Effector memory CD8-positive, alpha-beta T cell (primary cell): ENCODE results near the gene ITGB1.

Experiments used
- ATAC-seq: fragments of 150-1000 bp; cut with Tn5 transposase; replicated peaks from 2 replicates; pipeline ENCODE4 v1.10.0; 2021; ENCODE audit warnings: mild to moderate bottlenecking, moderate library complexity
- DNase-seq, 3 experiments: peaks; one replicate each; pipeline ENCODE4 v3.0.0; 2021
- H3K27ac Mint-ChIP-seq, 2 donors: one replicate each; pipeline ENCODE4 v1.8.0; 2022; ENCODE audit warnings: mild to moderate bottlenecking in 2 of 2, mixed read lengths in 2 of 2, moderate library complexity in 2 of 2
- H3K27me3 Mint-ChIP-seq, 2 donors: one replicate each; pipeline ENCODE4 v1.8.0; 2022; ENCODE audit warnings: mixed read lengths in 2 of 2
- H3K36me3 Mint-ChIP-seq: one replicate; pipeline ENCODE4 v1.8.0; 2022; ENCODE audit warnings: mild to moderate bottlenecking, moderate library complexity, mixed read lengths; ENCODE audit not compliant: insufficient read depth
- H3K4me1 Mint-ChIP-seq, 2 donors: one replicate each; pipeline ENCODE4 v1.8.0; 2022; ENCODE audit warnings: low read depth in 2 of 2, mixed read lengths in 2 of 2
- H3K4me3 Mint-ChIP-seq, 2 donors: one replicate each; pipeline ENCODE4 v1.8.0; 2022; ENCODE audit warnings: mild to moderate bottlenecking in 2 of 2, mixed read lengths in 2 of 2, moderate library complexity in 2 of 2
- H3K9me3 Mint-ChIP-seq, 2 donors: one replicate each; pipeline ENCODE4 v1.8.0; 2022; ENCODE audit warnings: mixed read lengths in 2 of 2

The ITGB1 gene

DNA sequence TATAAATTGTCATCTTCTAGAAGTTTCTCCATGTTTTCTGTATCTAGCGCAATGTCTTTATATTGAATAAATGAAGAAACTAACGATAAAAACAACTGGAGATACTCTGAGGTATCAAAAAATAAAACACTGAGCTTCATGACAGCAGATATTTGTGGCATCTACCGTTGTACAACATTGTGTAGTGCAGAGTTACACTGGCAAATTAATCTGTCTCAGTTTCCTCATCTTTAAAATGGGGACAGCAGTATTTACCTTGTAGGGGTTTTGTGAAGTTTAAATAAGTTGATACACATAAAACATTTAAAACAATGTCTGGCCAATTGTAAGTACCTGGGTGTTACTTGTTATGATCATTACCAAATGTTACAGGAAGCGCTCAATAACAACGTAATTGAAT is 10.4 kb downstream of the ITGB1 start:
- peaks cover 53 to 70% of the 10 kb centered on the region in 2 donors for H3K4me1 Mint-ChIP-seq
- DNase-seq: no peak
- H3K4me3 Mint-ChIP-seq: peak overlapping the region; percentile 45 to 62
- H3K9me3 Mint-ChIP-seq: no peaks in the 10 kb centered on the region
- H3K27me3 Mint-ChIP-seq: no peaks in the 10 kb centered on the region
- H3K36me3 Mint-ChIP-seq: peaks cover 19% of the 10 kb centered on the region
- H3K27ac Mint-ChIP-seq: peak overlapping the region; percentile 61 to 77
- no peak for ATAC-seq

DNA sequence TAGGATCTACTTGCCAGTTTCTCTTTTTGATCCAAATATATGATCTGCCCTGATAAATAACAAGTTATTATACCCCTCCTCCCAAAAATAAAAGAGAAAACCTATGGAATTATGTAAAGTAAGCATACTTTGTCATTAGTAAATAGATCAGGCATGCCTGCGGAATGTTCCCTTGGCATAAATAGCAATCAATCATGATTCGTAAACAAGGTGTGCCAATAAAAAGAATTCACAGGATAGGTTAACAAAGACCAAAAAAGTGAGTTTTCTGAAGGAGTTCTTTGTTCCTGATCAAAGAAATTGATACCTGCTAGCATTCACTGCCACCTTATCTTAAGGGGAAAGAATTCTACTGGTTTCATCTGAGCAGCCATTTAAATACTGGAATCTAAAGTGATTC is 11.9 kb downstream of the ITGB1 start:
- Mint-ChIP-seq H3K4me1 (peaks cover 56 to 65% of the 10 kb centered on the region in 2 donors), H3K27ac (peak overlapping the region in 1 of 2 donors; percentile 77), H3K9me3 (no peaks in the 10 kb centered on the region), H3K4me3 (peak overlapping the region in 1 of 2 donors; percentile 12), H3K27me3 (no peaks in the 10 kb centered on the region), H3K36me3 (peaks cover 19% of the 10 kb centered on the region)
- DNase-seq (no peak), ATAC-seq (no peak)

DNA sequence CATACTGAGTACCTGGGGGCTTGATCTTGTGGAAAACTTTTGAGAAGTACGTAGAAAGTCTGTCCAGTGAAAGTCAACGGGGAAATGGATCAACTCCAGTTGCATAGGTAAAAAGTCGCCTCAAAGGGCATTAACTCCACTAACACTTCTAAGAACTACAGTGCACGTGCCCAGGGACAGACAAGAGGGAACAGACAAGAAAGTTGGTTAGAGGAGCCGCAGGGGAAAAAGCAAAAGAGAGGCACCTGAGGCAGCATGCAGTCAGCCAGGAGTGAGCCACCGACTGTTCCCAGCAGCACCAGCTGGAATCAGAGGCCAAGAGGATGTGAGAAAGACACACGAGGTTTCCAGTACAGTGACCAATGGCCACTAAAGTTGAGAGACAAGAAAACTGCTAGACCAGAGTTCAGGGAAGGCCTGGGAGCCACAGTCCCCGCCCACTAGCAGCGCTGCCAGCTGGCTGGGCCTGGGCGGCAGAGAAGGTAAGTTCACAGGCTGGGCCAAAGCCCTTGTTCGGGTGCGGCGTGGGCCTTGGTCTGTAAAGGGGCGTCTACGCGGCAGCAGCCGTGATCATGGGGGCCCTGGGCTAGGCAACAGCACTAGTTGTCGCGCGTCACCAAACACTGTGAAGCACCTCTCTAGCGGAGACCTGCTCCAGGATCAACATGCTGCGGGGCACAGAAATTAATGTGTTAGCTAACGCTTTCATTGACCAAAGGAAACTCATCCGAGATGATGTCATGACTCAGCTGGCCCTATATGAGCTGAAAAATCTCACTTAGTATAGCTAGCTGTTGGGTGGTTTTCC is 14.0 kb downstream of the ITGB1 start:
- H3K4me1 Mint-ChIP-seq: peaks cover 55 to 63% of the 10 kb centered on the region in 2 donors
- H3K36me3 Mint-ChIP-seq: peaks cover 23% of the 10 kb centered on the region
- peak; percentile 41 for ATAC-seq
- peak overlapping the region; percentile 37 to 56 for H3K4me3 Mint-ChIP-seq
- no peak for DNase-seq
- no peaks in the 10 kb centered on the region for H3K27me3 Mint-ChIP-seq
- H3K27ac Mint-ChIP-seq: peak overlapping the region; percentile 4 to 92
- no peaks in the 10 kb centered on the region for H3K9me3 Mint-ChIP-seq

DNA sequence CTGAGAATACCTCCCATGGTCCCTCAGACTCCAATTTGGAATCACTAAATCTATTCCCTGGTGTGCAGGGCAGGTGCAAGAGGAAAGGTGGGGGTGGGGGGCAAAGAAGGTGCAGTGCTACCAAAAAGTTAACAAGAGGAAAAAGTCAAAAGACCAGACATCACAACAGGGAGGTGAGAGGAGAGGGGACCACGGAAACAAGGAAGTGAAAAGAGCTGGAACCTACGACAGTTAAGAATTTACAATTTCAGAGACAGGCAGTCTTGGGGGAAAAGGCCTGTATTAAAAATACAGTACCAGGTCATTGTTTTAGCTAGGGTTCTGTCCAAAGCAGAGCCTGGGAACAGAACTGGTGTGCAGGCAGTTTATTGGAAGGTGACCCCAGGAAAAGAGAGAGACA is 14.6 kb downstream of the ITGB1 start:
- peaks cover 56 to 63% of the 10 kb centered on the region in 2 donors for H3K4me1 Mint-ChIP-seq
- H3K4me3 Mint-ChIP-seq: peak overlapping the region; percentile 37 to 56
- peak overlapping the region in 1 of 2 donors; percentile 92 for H3K27ac Mint-ChIP-seq

DNA sequence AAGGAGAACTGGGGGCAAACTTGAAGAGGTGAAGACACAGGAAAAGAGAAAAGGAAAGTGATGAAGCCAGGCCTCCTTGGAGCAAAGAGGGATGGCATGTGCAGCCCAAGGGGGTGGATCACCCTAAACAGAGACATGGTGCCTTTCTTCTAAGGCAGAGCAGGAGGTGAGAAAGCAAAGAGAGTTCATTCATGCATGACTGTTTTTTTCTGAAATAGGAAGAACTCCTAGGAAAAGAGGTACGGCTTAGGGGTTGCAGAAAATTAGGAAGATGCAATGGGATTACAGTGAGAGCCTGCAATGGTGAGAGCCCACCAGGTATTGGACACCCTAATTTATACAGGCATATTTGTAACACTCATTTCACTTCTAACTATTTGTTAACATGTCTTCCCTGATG is 15.9 kb downstream of the ITGB1 start:
- Mint-ChIP-seq H3K27ac (peak overlapping the region in 1 of 2 donors; percentile 28), H3K36me3 (peaks cover 16% of the 10 kb centered on the region), H3K27me3 (no peaks in the 10 kb centered on the region), H3K4me3 (peak overlapping the region; percentile 5 to 7), H3K4me1 (peaks cover 56 to 58% of the 10 kb centered on the region in 2 donors), H3K9me3 (no peaks in the 10 kb centered on the region)
- DNase-seq (no peak), ATAC-seq (no peak)

More for the DNA sequence above, 14.6 kb downstream of the ITGB1 start:
- H3K27me3 Mint-ChIP-seq: no peaks in the 10 kb centered on the region
- DNase-seq: no peak
- ATAC-seq: no peak
- peaks cover 23% of the 10 kb centered on the region for H3K36me3 Mint-ChIP-seq
- no peaks in the 10 kb centered on the region for H3K9me3 Mint-ChIP-seq

DNA sequence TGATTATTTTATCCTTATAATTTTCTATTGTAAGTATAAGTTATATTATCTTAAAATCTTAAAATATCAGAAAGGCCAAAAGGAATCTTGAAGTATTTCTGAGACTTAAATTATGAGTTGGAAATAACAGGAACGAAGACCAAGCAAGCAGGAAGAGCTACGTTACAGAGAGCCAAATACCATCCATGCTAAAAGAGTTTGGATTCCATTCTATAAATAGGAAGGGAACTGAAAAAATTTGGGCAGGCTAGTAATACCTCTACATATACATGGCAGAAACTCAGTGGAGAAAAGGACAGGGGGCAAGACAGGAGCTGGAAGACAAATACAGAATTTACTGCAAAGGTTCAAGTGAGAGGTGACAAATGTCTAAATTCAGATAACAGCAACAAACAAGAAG is 16.7 kb downstream of the ITGB1 start:
- H3K36me3 Mint-ChIP-seq: peaks cover 18% of the 10 kb centered on the region
- H3K9me3 Mint-ChIP-seq: no peaks in the 10 kb centered on the region
- H3K4me3 Mint-ChIP-seq: peak overlapping the region in 1 of 2 donors; percentile 5
- H3K4me1 Mint-ChIP-seq: peaks cover 55 to 61% of the 10 kb centered on the region in 2 donors
- ATAC-seq: no peak
- H3K27me3 Mint-ChIP-seq: no peaks in the 10 kb centered on the region
- peak overlapping the region in 1 of 2 donors; percentile 28 for H3K27ac Mint-ChIP-seq
- no peak for DNase-seq

DNA sequence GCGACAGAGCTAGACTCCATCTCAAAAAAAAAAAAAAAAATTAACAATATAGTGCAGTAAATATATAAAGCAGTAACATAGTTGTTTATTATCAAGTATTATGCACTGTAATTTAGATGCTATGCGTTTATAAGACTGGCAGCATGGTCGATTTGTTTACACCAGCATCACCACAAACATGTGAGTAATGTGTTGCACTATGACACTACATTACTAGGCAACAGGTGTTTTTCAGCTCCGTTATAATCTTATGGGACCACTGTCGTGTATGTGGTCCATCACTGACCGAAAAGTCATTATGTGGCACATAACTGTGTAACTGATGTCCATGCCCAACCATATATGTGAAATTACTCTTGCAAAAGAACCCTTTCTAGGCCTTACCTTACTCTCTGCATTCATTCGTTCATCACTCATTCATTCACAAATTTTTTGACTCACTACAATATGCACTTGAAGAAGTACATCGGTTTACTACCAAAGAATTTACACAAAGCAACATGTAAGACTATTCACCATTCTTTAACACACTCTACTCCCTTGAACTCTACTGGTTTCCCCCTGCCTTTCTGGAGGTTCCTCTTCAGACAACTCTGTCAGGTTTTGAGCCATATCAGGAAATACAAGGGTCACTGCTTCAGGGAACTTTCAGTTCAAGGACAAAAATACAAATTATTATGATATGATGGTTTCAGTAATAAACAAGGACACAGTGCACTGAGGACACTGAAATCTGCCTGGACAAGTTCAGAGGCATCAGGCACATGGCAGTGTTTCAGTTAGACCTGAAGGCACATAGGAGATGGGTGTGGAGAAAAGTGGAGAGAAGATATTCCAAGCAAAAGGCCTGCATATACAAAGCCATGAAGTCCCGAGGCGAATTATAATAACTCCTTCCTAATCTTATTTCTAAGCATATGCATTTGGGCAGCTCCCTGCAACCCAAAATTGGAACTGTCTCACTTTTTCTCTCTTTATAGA is 17.4 kb downstream of the ITGB1 start:
- DNase-seq (no peak), ATAC-seq (peak; percentile 71)
- Mint-ChIP-seq H3K4me1 (peaks cover 57 to 63% of the 10 kb centered on the region in 2 donors), H3K4me3 (peak overlapping the region in 1 of 2 donors; percentile 2), H3K9me3 (no peaks in the 10 kb centered on the region), H3K27ac (peak overlapping the region; percentile 64 to 92), H3K36me3 (peaks cover 25% of the 10 kb centered on the region), H3K27me3 (no peaks in the 10 kb centered on the region)

DNA sequence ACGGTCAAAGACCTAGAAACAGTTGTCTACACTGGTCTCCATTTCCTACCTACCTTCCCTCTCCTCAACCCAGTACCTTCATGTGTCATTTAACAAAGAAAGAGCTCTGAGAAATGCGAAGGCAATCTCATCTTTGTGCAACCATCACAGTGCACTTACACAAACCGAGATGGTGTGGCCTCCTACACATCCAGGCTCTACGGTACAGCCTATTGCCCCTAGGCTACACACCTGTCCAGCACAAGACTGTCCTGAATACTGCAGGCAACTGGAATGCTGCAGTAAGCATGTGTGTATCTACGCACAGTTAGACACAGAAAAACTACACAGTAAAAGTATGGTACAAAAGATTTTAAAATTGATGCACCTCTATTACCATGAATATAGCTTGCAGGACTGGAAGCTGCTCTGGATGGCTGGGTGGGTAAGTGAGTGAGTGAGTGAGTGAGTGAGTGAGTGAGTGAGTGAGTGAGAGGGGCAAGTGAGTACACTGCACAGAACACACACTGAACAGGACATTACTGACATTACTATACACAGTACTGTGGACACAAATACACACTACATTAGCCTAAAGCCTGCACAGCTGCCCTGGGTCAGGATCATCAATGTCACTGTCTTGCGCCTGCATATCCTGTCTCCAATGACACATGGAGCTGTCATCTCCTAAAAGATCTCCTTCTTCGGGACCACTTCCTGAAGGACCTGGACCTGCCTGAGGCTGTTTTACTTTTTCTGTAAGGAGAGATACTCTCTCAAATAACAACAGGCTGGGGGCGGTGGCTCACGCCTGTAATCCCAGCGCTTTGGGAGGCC is 18.5 kb downstream of the ITGB1 start:
- Mint-ChIP-seq H3K4me3 (peak overlapping the region in 1 of 2 donors; percentile 76), H3K4me1 (peaks cover 59 to 73% of the 10 kb centered on the region in 2 donors), H3K27ac (peak overlapping the region; percentile 73 to 92), H3K27me3 (no peaks in the 10 kb centered on the region), H3K9me3 (no peaks in the 10 kb centered on the region), H3K36me3 (peaks cover 35% of the 10 kb centered on the region)
- DNase-seq (no peak), ATAC-seq (no peak)

DNA sequence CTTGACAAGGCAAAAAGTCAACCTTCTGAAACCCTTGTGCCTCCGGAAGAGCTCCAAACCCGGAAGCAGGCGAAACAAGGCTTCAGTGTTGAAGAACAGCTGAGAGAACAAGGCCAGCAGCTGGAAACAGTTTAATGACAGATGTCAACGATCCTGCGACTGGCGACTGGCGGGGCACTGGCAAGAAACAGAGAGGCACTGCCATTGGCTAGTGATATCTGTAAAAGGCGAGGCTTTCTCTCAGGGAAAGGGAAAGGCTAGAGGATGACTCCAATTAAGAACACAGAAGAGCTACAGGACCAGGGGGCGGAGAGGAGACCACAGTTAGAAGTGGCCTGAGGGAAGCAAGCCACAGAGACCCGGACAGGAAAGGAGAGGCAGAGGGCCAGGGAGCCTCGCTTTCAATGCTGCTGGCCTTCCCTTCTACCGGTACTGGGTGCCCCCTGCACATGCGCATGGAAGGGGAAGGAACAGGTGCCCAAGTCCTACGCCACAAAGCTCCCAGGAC is 19.4 kb downstream of the ITGB1 start:
- ATAC-seq: no peak
- peak overlapping the region; percentile 73 to 92 for H3K27ac Mint-ChIP-seq

DNA sequence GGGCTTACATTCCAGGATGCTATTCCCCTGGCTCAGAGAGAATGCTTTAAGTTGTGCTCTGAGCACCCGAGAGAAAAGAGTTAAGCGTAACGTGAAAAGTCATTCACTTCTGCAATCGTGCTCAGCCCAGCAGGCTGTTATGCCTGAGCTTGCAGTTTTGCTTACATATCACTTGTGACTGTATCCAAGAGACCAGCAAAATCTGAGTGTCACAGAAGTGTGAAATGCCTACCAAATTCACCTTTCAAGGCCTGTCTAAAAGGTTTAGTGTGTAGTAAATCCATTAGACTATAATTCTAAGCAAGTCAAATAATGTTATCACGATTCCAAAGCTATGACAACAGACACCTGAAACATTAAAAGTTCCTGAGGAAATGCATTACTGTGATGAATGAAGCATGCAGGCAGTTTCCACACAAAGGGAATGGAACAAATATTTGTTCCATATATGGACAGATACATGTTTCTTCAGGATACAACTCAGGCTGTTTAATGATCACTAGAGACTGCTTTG is 20.1 kb downstream of the ITGB1 start:
- ATAC-seq (peak; percentile 49), DNase-seq (no peak)
- H3K4me1 Mint-ChIP-seq: peaks cover 51 to 68% of the 10 kb centered on the region in 2 donors
- H3K36me3 Mint-ChIP-seq: peaks cover 43% of the 10 kb centered on the region
- no peaks in the 10 kb centered on the region for H3K9me3 Mint-ChIP-seq
- H3K27me3 Mint-ChIP-seq: no peaks in the 10 kb centered on the region
- peak overlapping the region; percentile 73 to 92 for H3K27ac Mint-ChIP-seq
- H3K4me3 Mint-ChIP-seq: peak overlapping the region; percentile 31 to 76

More for the DNA sequence above, 19.4 kb downstream of the ITGB1 start:
- no peaks in the 10 kb centered on the region for H3K27me3 Mint-ChIP-seq
- H3K36me3 Mint-ChIP-seq: peaks cover 40% of the 10 kb centered on the region
- peak overlapping the region; percentile 31 to 76 for H3K4me3 Mint-ChIP-seq
- no peaks in the 10 kb centered on the region for H3K9me3 Mint-ChIP-seq
- H3K4me1 Mint-ChIP-seq: peaks cover 54 to 68% of the 10 kb centered on the region in 2 donors
- no peak for DNase-seq

DNA sequence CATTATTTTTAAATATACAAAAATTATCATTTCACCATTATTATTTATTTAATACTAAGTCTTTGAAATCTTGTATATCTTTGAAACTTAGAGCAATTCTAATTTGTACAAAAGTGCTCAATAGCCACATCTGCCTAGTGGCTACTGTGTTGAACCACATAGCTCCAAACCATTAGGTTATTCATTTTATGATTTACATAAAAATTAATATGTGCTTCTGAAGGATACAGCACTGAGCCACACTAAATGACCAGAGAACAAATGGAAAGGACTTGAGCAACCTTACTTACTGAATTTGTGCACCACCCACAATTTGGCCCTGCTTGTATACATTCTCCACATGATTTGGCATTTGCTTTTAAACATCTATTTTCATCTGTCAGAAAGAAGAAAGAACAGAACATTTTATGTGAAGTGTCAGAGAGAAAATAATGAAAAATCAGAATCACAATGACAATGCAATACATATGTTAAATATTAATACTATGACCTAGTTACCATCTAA is 25.8 kb downstream of the ITGB1 start:
- Mint-ChIP-seq H3K4me3 (no peak overlapping the region), H3K36me3 (peaks cover 78% of the 10 kb centered on the region), H3K9me3 (no peaks in the 10 kb centered on the region), H3K27ac (peak overlapping the region in 1 of 2 donors; percentile 84), H3K4me1 (peaks cover 36 to 49% of the 10 kb centered on the region in 2 donors), H3K27me3 (no peaks in the 10 kb centered on the region)
- no peak for DNase-seq
- no peak for ATAC-seq

DNA sequence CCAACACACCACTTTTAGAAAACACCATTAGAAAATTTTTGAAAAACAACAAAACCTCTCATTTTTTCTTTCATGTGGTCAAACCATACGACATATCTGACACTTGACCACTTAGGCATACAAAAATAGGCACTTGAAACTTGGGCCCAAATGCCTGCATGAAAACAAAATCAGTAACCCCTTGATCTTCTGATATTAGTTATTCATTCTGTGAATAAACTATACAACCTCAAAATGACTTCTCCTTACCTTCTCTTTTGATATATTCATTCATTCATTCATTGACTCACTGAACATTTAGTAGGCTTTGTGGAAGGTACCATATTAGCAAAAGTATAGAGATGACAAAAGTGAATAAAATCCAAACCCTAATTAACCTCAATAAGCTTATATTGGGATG is 26.4 kb downstream of the ITGB1 start:
- Mint-ChIP-seq H3K27ac (peak overlapping the region; percentile 21 to 84), H3K4me1 (peaks cover 36 to 49% of the 10 kb centered on the region in 2 donors), H3K27me3 (no peaks in the 10 kb centered on the region), H3K4me3 (no peak overlapping the region), H3K9me3 (no peaks in the 10 kb centered on the region), H3K36me3 (peaks cover 78% of the 10 kb centered on the region)
- ATAC-seq (no peak), DNase-seq (no peak)
